ENCODE measurements around the gene OMA1. TPM values are rescaled to one million over a fixed set of nuclear protein-coding genes. Genes with fewer than 3 reads are reported as not detected.

The OMA1 gene
- total and polyA plus RNA-seq, 10 of the 15 experiments (the other 5 are each of a cell fraction or from before 2014, with no cell fraction given): 23.6 to 67.1 (median 47.1) TPM

DNA sequence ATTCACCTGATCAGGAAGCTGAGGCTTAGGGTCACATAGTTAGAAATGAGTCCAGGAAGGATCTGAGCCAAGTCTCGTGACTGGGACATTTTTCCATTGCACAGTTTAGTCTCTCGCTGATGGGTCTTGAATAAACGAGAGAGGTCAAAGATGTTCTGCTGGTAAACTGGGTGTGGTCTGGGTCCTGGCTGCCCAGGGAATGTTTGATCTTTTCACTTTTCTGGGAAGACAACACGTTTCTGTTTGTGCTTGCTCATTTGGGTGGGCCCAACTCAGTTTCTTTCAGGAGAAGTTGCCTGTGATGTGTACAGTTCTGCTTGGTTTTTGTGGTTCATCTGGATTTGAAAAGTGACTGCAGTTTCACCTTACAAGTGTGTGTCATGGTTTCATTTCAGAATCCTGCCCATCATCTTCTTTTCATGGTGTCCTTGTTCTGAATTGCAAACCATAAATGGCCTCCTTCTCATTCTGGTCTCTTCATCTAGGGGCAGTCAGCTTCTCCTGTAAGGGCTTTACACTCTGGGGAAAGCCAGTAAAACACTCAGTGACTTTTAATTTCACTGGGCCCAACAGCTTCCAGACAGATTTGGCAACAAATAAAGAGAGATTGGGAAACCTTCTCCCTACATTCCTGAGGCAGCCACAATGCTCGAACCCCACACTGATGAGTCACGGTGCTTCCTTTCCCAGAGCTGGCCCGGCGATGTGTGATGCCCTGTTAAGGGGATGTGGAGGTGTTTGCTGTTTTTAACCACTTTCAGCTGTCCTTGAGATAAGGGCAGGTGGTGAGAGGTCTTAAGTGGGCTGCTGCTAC, 37.8 kb upstream of the OMA1 start (continued):
- no peak for TF ChIP-seq HDGF (IDR thresholded peaks at IDR 0.05)
- TF ChIP-seq NR2F1 (conservative IDR thresholded peaks at IDR 0.05): no peak
- peak; percentile 46 to 72 for TF ChIP-seq IKZF2 (IDR thresholded peaks at IDR 0.05)
- no peak for TF ChIP-seq FOS (IDR thresholded peaks at IDR 0.05; ENCODE audit: borderline replicate concordance, extremely low read depth, insufficient read length)
- TF ChIP-seq PAX8 (IDR thresholded peaks at IDR 0.05): no peak
- TF ChIP-seq GABPA (IDR thresholded peaks at IDR 0.05; ENCODE audit: low read depth): no peak
- TF ChIP-seq RBBP5 (conservative IDR thresholded peaks at IDR 0.05): no peak
- TF ChIP-seq TCF12 (IDR thresholded peaks at IDR 0.05; ENCODE audit: low read depth, low read length): 0 out of 2 replicates have a peak, but pooled peaks have one; percentile 23
- no peak for TF ChIP-seq ZNF24 (IDR thresholded peaks at IDR 0.05)
- TF ChIP-seq TAF1 (IDR thresholded peaks at IDR 0.05; ENCODE audit: borderline replicate concordance, low read depth, low read length): no peak
- TF ChIP-seq TCF3 (IDR thresholded peaks at IDR 0.05; ENCODE audit: borderline replicate concordance, insufficient read depth, low read depth, low read length): no peak
- no peak for TF ChIP-seq SPI1 (IDR thresholded peaks at IDR 0.05; ENCODE audit: borderline replicate concordance, insufficient read depth, low read depth, low read length)
- no peak for TF ChIP-seq NBN (IDR thresholded peaks at IDR 0.05)
- no peak for TF ChIP-seq ZNF274 (IDR thresholded peaks at IDR 0.05; ENCODE audit: insufficient read depth, insufficient read length)
- TF ChIP-seq TARDBP (IDR thresholded peaks at IDR 0.05; ENCODE audit: borderline replicate concordance): no peak
- peak; percentile 93; the same call in 1 of the 2 replicates for TF ChIP-seq EED (IDR thresholded peaks at IDR 0.05; ENCODE audit: low read depth)
- TF ChIP-seq WRNIP1 (IDR thresholded peaks at IDR 0.05; ENCODE audit: borderline replicate concordance, low read depth, low read length): no peak
- TF ChIP-seq JUNB (IDR thresholded peaks at IDR 0.05): peak; percentile 62
- TF ChIP-seq, protein P1, sequence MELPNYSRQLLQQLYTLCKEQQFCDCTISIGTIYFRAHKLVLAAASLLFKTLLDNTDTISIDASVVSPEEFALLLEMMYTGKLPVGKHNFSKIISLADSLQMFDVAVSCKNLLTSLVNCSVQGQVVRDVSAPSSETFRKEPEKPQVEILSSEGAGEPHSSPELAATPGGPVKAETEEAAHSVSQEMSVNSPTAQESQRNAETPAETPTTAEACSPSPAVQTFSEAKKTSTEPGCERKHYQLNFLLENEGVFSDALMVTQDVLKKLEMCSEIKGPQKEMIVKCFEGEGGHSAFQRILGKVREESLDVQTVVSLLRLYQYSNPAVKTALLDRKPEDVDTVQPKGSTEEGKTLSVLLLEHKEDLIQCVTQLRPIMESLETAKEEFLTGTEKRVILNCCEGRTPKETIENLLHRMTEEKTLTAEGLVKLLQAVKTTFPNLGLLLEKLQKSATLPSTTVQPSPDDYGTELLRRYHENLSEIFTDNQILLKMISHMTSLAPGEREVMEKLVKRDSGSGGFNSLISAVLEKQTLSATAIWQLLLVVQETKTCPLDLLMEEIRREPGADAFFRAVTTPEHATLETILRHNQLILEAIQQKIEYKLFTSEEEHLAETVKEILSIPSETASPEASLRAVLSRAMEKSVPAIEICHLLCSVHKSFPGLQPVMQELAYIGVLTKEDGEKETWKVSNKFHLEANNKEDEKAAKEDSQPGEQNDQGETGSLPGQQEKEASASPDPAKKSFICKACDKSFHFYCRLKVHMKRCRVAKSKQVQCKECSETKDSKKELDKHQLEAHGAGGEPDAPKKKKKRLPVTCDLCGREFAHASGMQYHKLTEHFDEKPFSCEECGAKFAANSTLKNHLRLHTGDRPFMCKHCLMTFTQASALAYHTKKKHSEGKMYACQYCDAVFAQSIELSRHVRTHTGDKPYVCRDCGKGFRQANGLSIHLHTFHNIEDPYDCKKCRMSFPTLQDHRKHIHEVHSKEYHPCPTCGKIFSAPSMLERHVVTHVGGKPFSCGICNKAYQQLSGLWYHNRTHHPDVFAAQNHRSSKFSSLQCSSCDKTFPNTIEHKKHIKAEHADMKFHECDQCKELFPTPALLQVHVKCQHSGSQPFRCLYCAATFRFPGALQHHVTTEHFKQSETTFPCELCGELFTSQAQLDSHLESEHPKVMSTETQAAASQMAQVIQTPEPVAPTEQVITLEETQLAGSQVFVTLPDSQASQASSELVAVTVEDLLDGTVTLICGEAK (IDR thresholded peaks at IDR 0.05; ENCODE audit: borderline replicate concordance): no peak
- TF ChIP-seq STAT3 (IDR thresholded peaks at IDR 0.05; ENCODE audit: low read depth, low read length): no peak
- TF ChIP-seq SMC3 (IDR thresholded peaks at IDR 0.05; ENCODE audit: borderline replicate concordance, low read length): no peak
- TF ChIP-seq, protein P2, sequence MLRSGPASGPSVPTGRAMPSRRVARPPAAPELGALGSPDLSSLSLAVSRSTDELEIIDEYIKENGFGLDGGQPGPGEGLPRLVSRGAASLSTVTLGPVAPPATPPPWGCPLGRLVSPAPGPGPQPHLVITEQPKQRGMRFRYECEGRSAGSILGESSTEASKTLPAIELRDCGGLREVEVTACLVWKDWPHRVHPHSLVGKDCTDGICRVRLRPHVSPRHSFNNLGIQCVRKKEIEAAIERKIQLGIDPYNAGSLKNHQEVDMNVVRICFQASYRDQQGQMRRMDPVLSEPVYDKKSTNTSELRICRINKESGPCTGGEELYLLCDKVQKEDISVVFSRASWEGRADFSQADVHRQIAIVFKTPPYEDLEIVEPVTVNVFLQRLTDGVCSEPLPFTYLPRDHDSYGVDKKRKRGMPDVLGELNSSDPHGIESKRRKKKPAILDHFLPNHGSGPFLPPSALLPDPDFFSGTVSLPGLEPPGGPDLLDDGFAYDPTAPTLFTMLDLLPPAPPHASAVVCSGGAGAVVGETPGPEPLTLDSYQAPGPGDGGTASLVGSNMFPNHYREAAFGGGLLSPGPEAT (IDR thresholded peaks at IDR 0.05; ENCODE audit: low read depth): no peak
- TF ChIP-seq NRF1 (conservative IDR thresholded peaks at IDR 0.05; ENCODE audit: low read depth, low read length): no peak
- TF ChIP-seq, protein P3, sequence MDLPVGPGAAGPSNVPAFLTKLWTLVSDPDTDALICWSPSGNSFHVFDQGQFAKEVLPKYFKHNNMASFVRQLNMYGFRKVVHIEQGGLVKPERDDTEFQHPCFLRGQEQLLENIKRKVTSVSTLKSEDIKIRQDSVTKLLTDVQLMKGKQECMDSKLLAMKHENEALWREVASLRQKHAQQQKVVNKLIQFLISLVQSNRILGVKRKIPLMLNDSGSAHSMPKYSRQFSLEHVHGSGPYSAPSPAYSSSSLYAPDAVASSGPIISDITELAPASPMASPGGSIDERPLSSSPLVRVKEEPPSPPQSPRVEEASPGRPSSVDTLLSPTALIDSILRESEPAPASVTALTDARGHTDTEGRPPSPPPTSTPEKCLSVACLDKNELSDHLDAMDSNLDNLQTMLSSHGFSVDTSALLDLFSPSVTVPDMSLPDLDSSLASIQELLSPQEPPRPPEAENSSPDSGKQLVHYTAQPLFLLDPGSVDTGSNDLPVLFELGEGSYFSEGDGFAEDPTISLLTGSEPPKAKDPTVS (IDR thresholded peaks at IDR 0.05; ENCODE audit: low read depth, low read length): no peak
- TF ChIP-seq SRF (IDR thresholded peaks at IDR 0.05; ENCODE audit: low read depth in 2 of 2, low read length in 2 of 2): peak in 1 of 2 experiments; percentile 33; a peak in 1 of 4 replicates
- TF ChIP-seq SIN3A (IDR thresholded peaks at IDR 0.05; ENCODE audit: low read depth, low read length): no peak
- TF ChIP-seq RAD51 (IDR thresholded peaks at IDR 0.05): no peak

Measured in GM12878 (cell line).